HAP-1 (cell line): Measurements from ENCODE around the gene UNC5C.
"Not testable (repeated sequence)": the region's sequence is repeated elsewhere in the genome, so short reads cannot be mapped to it uniquely, and the experiment has no call there.

Source experiments
- DNase-seq, 2 experiments: peaks; one replicate each; pipeline ENCODE4 v3.0.0-alpha.2; 2016 to 2020; ENCODE audit warnings: low spot score in 2 of 2
- H3K27me3 ChIP-seq: fragments of 250-450 bp; sonication (Bioruptor Pico); 2 replicates; pipeline ENCODE4 v1.5.1; 2020; ENCODE audit warnings: low read depth, mild to moderate bottlenecking, moderate library complexity
- H3K36me3 ChIP-seq: fragments of 250-450 bp; sonication (Bioruptor Pico); replicated peaks from 2 replicates; pipeline ENCODE4 v1.5.1; 2020; ENCODE audit warnings: mild to moderate bottlenecking
- H3K4me1 ChIP-seq: fragments of 250-450 bp; sonication (Bioruptor Pico); 2 replicates; pipeline ENCODE4 v1.5.1; 2020; ENCODE audit warnings: mild to moderate bottlenecking
- H3K4me3 ChIP-seq: fragments of 250-450 bp; sonication (Bioruptor Pico); 2 replicates; pipeline ENCODE4 v1.5.1; 2020; ENCODE audit warnings: mild to moderate bottlenecking, moderate library complexity
- H3K9me3 ChIP-seq: fragments of 250-450 bp; sonication (Bioruptor Pico); 2 replicates; pipeline ENCODE4 v1.5.1; 2020; ENCODE audit warnings: mild to moderate bottlenecking, moderate library complexity
- in situ Hi-C: fragments of 300-500 bp; cut with MboI; formaldehyde crosslinking; loops from 3 replicates; pipeline ENCODE4 v1.14.3; 2020; ENCODE audit warnings: low sequenced_read_pairs, inconsistent platforms, mixed read lengths

Gene UNC5C

DNA sequence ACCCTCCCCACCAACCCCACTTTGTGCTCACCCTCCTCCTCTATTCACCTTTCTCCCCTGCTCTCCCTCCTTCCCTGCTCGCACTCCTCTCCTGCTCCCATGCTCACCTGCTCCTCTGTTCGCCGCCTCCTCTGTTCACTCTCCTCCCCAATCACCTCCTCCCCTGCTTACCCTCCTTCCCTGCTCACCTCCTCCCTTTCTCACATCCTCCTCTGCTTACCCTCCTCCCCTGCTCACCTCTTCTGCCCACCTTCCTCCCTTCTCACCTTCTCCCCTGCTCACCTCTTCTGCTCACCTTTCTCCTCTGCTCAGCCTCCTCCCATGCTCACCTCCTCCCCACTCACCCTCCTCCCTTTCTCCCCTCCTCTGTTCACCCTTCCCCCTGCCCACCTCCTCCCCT is 357.2 kb downstream of the UNC5C start:
- Histone ChIP-seq H3K36me3 (no peaks in the 10 kb centered on the region), H3K4me3 (no peak overlapping the region), H3K4me1 (peaks cover 12% of the 10 kb centered on the region), H3K9me3 (no peaks in the 10 kb centered on the region), H3K27me3 (no peaks in the 10 kb centered on the region)
- in situ Hi-C loops, result no loop called here
- no peak for DNase-seq

GRCh38 chr4:95190751-95191436 is 357.9 kb downstream of the UNC5C start:
- peak; percentile 60 to 65 for DNase-seq
- no peaks in the 10 kb centered on the region for H3K36me3 ChIP-seq
- in situ Hi-C loops, result no loop called here

GRCh38 chr4:95188701-95189370 is 359.9 kb downstream of the UNC5C start:
- Histone ChIP-seq H3K4me3 (no peak overlapping the region), H3K36me3 (no peaks in the 10 kb centered on the region), H3K9me3 (no peaks in the 10 kb centered on the region), H3K27me3 (no peaks in the 10 kb centered on the region), H3K4me1 (peaks cover 12% of the 10 kb centered on the region)
- no peak for DNase-seq
- in situ Hi-C loops, result no loop called here

More at GRCh38 chr4:95190751-95191436, 357.9 kb downstream of the UNC5C start:
- Histone ChIP-seq H3K27me3 (no peaks in the 10 kb centered on the region), H3K9me3 (no peaks in the 10 kb centered on the region), H3K4me3 (no peak overlapping the region), H3K4me1 (peaks cover 12% of the 10 kb centered on the region)

DNA sequence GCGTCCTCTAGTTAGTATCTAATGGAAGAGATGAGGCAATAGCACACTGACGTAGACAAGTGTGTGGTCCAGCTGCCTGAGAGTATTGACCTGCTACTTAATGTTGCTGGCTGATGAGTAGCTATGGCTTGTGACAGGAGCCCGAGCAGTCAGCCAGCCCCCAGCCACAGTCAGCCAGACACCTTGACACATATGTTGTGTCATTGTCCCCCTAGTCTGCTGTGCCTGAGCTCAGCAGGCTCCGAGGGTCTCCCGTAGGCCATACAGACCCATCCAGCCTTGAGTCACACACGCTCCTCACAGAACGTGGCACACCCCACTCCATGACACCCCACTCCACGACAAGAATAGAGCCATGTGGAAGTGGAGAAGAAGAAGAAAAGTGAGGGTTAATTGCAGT is 362.1 kb downstream of the UNC5C start:
- H3K27me3 ChIP-seq, result no peaks in the 10 kb centered on the region
- H3K9me3 ChIP-seq, result no peaks in the 10 kb centered on the region
- H3K4me1 ChIP-seq, result peaks cover 12% of the 10 kb centered on the region
- no peak for DNase-seq
- H3K36me3 ChIP-seq, result no peaks in the 10 kb centered on the region
- no peak overlapping the region for H3K4me3 ChIP-seq
- in situ Hi-C loops, result no loop called here

DNA sequence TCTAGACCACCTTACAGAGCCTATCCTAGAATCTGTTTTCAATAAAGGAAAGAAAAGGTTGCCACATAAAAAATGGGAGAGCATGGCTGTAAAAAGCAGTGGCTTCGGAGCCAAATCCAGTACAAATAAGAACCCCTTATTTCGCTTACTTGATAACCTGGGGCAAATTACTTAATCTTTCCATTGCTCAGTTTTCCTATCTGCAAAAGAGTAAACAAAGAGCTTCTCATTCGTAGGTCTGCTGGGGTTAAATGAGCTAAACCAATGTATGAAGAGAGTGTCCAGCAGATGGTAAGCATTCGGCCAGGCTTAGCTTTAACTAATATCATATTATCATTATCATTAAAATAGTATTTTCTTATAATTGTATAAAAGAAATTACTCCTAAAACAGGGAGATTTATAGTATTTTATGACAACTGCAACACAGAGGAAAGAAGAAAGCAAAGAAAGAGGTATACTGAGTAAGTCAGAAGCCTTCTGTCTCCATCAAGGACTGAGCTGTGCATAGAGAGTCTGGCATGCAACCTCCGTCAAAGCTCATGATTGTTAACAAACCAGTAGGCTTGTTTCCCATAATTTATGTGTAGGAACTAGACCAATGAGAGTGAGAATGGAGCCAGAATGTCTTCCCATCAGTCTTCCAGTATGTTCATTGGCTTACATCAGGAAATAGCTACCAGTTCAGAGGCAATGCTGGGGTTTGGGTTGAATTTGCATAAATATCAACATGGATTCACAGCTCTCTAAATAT is 364.9 kb downstream of the UNC5C start:
- Histone ChIP-seq H3K4me3 (no peak overlapping the region), H3K9me3 (no peaks in the 10 kb centered on the region), H3K36me3 (no peaks in the 10 kb centered on the region), H3K4me1 (peaks cover 8% of the 10 kb centered on the region), H3K27me3 (no peaks in the 10 kb centered on the region)
- no peak for DNase-seq
- in situ Hi-C loops, result no loop called here

DNA sequence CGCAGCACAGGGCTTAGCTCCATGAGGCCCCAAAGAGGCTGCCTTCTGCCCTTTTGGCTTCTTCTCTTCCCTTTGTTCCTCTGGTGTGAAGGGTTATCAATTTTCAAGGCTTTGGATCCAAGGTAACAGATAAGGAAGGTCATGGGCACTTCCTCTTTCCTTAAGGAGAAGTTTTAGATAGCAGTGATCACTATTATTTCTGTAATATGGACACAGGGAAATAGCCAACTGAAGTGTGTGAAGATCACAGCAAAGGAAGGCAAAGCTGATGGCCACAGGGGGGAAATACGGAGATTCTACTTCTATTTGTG is 366.8 kb downstream of the UNC5C start:
- Histone ChIP-seq H3K27me3 (no peaks in the 10 kb centered on the region), H3K4me1 (no peaks in the 10 kb centered on the region; the same call in 1 of the 2 replicates), H3K4me3 (no peak overlapping the region), H3K36me3 (no peaks in the 10 kb centered on the region), H3K9me3 (no peaks in the 10 kb centered on the region)
- in situ Hi-C loops, result no loop called here
- DNase-seq, result no peak

DNA sequence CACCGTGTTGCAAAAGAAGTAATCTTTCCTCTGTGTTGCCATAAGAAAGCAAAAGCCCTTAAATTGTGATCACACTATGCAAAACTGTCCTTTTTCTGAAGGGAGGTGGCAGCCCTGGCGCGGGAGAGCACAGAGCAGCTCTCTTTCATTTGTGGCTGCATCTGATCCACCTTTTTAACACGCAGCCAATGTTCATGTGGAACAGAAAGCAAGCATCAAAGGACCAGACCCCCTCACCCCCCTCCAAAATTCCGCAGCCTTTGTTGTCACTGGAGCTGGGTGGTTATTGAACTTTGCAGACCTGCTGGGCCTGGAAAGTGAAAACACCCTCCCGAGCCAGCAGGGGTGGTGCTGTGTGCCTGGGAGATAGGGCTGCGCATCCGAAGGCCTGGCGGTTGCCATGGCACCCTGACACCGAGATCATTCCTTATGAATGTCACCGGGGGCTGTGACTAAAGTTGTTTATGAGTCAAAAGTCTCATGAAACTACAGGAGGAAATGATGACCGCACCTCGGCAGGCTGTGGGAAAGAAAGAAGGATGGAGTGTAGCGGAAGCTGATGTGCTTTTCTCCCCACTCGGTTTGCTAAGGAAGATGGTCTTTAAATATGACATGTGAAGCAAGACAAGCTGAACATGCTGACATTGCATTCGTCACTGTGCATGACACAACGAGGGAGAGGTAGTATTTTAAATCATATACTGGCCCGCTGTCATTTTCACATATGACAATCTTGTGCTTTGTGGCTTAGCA is 367.4 kb downstream of the UNC5C start:
- peak in 1 of 2 experiments; percentile 29 for DNase-seq
- H3K27me3 ChIP-seq, result no peaks in the 10 kb centered on the region
- in situ Hi-C loops, result no loop called here
- no peak overlapping the region for H3K4me3 ChIP-seq
- H3K36me3 ChIP-seq, result no peaks in the 10 kb centered on the region
- H3K4me1 ChIP-seq, result no peaks in the 10 kb centered on the region
- H3K9me3 ChIP-seq, result no peaks in the 10 kb centered on the region

GRCh38 chr4:95180531-95181242 is 368.1 kb downstream of the UNC5C start:
- DNase-seq, result no peak
- Histone ChIP-seq H3K27me3 (no peaks in the 10 kb centered on the region), H3K9me3 (no peaks in the 10 kb centered on the region), H3K4me1 (no peaks in the 10 kb centered on the region), H3K4me3 (no peak overlapping the region), H3K36me3 (no peaks in the 10 kb centered on the region)
- in situ Hi-C loops, result no loop called here

- Histone ChIP-seq H3K9me3 (no peaks in the 10 kb centered on the region), H3K36me3 (no peaks in the 10 kb centered on the region), H3K4me1 (no peaks in the 10 kb centered on the region), H3K27me3 (no peaks in the 10 kb centered on the region), H3K4me3 (no peak overlapping the region)
- DNase-seq, result no peak
- in situ Hi-C loops, result no loop called here
Observed at GRCh38 chr4:95178938-95179337, 369.8 kb downstream of the UNC5C start.

GRCh38 chr4:95171377-95171776 is 377.4 kb downstream of the UNC5C start:
- H3K4me3 ChIP-seq, H3K36me3 ChIP-seq, DNase-seq, H3K9me3 ChIP-seq, H3K27me3 ChIP-seq, H3K4me1 ChIP-seq: not testable (repeated sequence)
- in situ Hi-C loops, result loop anchor here (25.0 kb wide), 1 partner anchor 466 kb away; no protein-coding TSS in a partner anchor

DNA sequence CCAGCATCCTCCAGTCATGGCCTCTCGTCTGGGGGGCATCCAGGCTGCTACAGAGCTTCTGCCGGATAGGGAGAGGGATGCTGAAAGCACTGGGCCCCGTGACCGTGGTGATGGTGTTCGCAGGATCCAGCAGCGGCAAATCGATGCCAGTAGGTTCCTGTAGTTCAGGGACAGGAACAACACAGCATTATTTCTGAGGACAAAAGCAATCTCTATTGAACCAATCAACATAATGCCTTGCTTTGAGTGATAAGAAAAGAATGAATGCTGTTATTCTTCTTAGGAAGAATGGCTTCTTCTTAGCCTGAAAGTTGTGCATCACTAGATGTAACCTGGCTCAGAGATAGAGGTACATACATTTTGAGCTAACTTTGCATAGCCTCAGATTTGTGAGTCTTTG is 378.6 kb downstream of the UNC5C start:
- no peak overlapping the region for H3K4me3 ChIP-seq
- in situ Hi-C loops, result loop anchor here (25.0 kb wide), 1 partner anchor 467 kb away; no protein-coding TSS in a partner anchor
- DNase-seq, result no peak
- no peaks in the 10 kb centered on the region for H3K27me3 ChIP-seq
- H3K9me3 ChIP-seq, result no peaks in the 10 kb centered on the region
- H3K4me1 ChIP-seq, result no peaks in the 10 kb centered on the region
- no peaks in the 10 kb centered on the region for H3K36me3 ChIP-seq

DNA sequence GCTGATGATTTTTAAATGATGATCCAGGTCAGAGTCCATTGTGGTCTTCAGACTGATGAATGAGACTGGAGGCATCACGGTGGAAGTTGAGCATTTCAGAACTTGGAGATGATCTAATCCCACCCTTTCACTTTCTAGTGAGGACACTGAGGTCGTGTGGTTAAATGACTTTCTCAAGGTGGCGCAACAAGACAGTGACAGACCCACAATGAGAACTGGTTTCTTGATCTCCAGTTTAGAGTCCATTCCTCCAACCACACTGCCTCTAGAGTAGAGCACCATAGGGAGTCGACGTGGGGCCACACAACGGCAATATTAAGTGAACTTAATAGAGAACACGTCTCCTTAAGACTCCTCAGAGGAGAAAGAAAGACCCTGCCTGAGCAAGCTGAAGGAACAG is 381.0 kb downstream of the UNC5C start:
- DNase-seq, result no peak
- in situ Hi-C loops, result loop anchor here (25.0 kb wide), 1 partner anchor 469 kb away; no protein-coding TSS in a partner anchor

GRCh38 chr4:95165926-95166524 is 382.7 kb downstream of the UNC5C start:
- no peak overlapping the region for H3K4me3 ChIP-seq
- in situ Hi-C loops, result loop anchor here (25.0 kb wide), 1 partner anchor 471 kb away; no protein-coding TSS in a partner anchor
- DNase-seq, result peak; percentile 57 to 76
- H3K36me3 ChIP-seq, result no peaks in the 10 kb centered on the region
- H3K9me3 ChIP-seq, result no peaks in the 10 kb centered on the region
- H3K4me1 ChIP-seq, result no peaks in the 10 kb centered on the region
- H3K27me3 ChIP-seq, result no peaks in the 10 kb centered on the region

More for the DNA sequence above, 381.0 kb downstream of the UNC5C start:
- Histone ChIP-seq H3K4me1 (no peaks in the 10 kb centered on the region), H3K9me3 (no peaks in the 10 kb centered on the region), H3K27me3 (no peaks in the 10 kb centered on the region), H3K4me3 (no peak overlapping the region), H3K36me3 (no peaks in the 10 kb centered on the region)
